Fibroblast of pulmonary artery (primary cell): Measurements from ENCODE around the gene SLCO2B1.

Source experiments
- DNase-seq: peaks from one replicate; pipeline ENCODE4 v3.0.0-alpha.2; 2010; ENCODE audit warnings: low read depth
- H3K4me3 ChIP-seq: replicated peaks from 2 replicates; pipeline ENCODE4 v1.5.1; 2011; ENCODE audit warnings: low read depth, mild to moderate bottlenecking, control low read depth, low read length, moderate library complexity
- TF ChIP-seq, protein P1 (sequence below): IDR thresholded peaks from 2 replicates; pipeline ENCODE4 v1.5.1; 2011; ENCODE audit warnings: mild to moderate bottlenecking, control low read depth, low read length, inconsistent platforms; ENCODE audit errors: missing control alignments

Gene SLCO2B1

DNA sequence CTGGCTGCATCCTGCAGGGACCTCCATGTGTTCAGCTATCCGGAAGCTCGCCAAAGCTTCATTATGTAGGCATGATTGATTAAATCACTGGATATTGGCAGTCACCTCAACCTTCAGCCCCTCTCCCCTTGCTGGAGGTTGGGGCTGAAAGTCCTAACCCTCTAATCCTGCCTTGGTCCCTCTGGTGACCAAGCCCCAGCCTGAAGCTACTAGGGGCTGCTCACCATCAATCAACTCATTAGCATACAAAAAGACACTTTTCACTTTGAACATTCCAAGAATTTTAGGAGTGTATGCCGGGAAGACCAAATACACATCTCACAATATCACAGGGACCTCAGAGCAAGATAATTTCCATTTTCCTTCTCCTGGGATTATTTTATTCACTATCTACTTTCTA lies 50.9 kb downstream of the SLCO2B1 start:
- TF ChIP-seq, protein P1, sequence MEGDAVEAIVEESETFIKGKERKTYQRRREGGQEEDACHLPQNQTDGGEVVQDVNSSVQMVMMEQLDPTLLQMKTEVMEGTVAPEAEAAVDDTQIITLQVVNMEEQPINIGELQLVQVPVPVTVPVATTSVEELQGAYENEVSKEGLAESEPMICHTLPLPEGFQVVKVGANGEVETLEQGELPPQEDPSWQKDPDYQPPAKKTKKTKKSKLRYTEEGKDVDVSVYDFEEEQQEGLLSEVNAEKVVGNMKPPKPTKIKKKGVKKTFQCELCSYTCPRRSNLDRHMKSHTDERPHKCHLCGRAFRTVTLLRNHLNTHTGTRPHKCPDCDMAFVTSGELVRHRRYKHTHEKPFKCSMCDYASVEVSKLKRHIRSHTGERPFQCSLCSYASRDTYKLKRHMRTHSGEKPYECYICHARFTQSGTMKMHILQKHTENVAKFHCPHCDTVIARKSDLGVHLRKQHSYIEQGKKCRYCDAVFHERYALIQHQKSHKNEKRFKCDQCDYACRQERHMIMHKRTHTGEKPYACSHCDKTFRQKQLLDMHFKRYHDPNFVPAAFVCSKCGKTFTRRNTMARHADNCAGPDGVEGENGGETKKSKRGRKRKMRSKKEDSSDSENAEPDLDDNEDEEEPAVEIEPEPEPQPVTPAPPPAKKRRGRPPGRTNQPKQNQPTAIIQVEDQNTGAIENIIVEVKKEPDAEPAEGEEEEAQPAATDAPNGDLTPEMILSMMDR = no peak
- H3K4me3 ChIP-seq = no peak overlapping the region
- DNase-seq = no peak

DNA sequence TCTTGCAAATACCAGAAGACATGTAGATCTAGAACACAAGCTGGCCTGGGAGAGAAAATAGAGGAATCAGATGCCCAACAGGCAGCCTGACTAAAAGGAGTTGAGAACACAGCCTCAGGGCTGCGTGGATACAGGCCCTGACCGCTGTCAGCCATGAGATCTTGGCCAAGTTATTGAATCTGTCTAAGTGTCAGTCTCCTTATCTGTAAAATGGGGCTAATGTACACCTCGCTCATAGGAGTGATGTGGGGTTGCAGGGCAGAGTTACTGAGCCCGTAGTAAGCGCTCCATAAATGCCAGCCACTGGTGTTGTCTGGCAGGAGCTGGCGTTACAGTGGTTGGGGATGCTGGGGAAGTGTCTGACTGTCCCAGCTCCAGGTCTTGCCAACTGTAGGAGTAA lies 51.3 kb downstream of the SLCO2B1 start:
- no peak for DNase-seq
- no peak overlapping the region for H3K4me3 ChIP-seq
- TF ChIP-seq, protein P1 = no peak

DNA sequence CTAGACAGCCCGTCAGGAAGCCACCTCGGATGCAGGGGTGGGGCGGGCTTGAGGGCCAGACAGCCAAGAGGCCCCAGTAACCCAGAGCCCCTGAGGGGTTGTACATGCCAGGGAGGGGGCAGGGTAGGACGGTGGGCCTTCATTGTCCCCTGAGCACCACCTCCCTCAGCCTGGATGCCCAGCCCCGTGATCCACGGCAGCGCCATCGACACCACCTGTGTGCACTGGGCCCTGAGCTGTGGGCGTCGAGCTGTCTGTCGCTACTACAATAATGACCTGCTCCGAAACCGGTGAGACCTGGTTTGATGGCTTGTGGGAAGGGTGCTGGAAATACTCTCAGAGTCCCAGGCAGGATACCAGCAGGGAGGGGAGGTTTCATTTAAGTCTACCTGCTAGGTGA lies 52.2 kb downstream of the SLCO2B1 start:
- H3K4me3 ChIP-seq = no peak overlapping the region
- no peak for DNase-seq
- TF ChIP-seq, protein P1 = no peak

DNA sequence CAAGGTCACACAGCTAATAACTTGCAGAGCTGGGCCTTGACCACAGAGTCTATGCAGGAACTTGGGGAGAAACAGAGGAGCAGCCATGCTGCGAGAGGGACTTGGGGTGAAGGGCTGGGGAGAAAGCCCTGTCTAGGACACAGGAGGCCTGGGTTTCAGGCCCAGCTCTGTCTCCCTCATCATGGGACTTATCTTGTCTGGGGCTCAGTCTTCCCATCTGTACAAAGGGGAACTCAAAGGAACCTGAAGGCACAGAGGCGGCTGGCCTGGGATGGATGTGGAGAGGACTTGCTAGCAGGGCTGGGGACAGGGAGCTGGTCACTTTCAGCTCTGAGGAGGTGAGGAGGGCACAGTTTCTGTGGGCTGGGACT lies 52.7 kb downstream of the SLCO2B1 start:
- TF ChIP-seq, protein P1 = no peak

DNA sequence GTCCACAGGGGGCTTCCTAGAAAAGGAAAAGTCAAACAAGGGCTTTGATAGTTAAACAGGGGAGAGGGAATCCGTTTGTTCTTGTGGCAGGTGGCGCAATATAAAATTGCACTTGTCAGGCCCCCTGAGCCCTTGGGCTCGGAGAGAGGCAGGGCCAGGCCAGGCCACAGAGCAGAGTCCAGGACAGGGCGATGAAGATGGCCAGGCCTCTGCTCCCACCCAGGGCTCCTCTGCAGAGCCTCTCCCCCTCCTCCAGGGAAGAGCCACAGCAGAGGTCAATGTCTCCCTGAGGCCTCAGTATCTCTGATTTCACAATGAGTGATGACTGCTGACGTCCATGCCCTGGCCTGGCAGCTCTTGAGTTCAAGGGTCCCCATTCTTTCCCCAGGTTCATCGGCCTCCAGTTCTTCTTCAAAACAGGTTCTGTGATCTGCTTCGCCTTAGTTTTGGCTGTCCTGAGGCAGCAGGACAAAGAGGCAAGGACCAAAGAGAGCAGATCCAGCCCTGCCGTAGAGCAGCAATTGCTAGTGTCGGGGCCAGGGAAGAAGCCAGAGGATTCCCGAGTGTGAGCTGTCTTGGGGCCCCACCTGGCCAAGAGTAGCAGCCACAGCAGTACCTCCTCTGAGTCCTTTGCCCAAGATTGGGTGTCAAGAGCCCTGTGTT lies 53.2 kb downstream of the SLCO2B1 start:
- no peak overlapping the region for H3K4me3 ChIP-seq
- TF ChIP-seq, protein P1 = no peak
- DNase-seq = no peak

More for the DNA sequence above, 52.7 kb downstream of the SLCO2B1 start:
- no peak for DNase-seq
- H3K4me3 ChIP-seq = no peak overlapping the region

DNA sequence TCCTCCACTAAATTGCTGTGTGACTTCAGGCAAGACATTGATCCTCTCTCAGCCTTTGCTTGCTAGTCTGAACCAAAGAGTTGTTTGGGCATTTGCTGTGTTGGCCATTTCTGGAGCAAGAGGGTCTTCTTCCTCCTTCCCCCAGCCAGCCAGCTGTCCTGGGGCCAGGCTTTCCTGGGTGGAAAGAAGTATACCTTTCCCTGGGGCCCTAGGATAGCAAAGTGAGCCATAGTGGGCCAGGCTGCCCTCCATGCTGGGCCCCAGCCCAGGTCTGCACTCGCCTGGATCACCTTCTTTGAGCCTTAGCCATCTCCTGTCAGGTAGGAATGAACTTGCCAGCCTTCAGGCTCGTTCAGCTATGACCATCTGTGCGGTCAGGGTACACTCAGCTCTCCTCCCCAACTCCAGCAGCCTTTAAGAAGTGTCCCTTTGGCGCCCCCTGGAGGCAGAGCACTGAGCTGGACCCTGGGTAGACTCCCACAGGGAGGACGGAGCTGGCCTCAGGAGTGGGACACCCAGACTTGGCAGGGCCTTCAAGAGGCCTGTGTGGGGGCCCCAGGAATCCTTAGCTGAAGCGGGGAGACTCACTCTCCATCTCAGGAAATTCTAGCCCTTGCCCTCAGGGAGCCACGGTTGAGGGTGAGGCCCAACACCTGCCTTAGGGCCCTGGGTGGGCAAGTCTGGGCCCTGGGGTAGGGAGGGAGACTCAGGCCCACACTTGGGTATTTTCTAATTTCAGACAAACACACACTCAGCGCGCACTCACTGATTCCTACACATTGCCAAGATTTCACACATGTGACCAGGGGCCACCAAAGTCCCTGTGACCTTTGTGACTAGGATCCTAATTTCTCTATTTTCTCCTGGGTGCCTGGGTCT lies 54.0 kb downstream of the SLCO2B1 start:
- DNase-seq = peak; percentile 86
- no peak overlapping the region for H3K4me3 ChIP-seq
- TF ChIP-seq, protein P1 = peak; percentile 93
